Activated naive CD8-positive, alpha-beta T cell treated with anti-CD3 and anti-CD28 coated beads, Interleukin-2, amount 10 ng/mL, durations not matched to agents 7 days and 5 days (primary cell): ENCODE data around the gene SEMA4A. TPM values are rescaled to one million over a fixed set of nuclear protein-coding genes. Genes with fewer than 3 reads are reported as not detected.
A peak's percentile ranks its signal among the peaks of the same experiment; 100 is the strongest.
"Not testable (repeated sequence)": the region's sequence is repeated elsewhere in the genome, so short reads cannot be mapped to it uniquely, and the experiment has no call there.

Experiments used
- ATAC-seq: fragments of 150-1000 bp; cut with Tn5 transposase; one replicate; pipeline ENCODE4 v1.10.0; 2021; ENCODE audit warnings: low read depth, moderate library complexity
- POLR2A ChIA-PET: fragments of 350-600 bp; sonication (Branson Sonifier 250); formaldehyde crosslinking; loops from one replicate; lab custom pipeline; 2021; ENCODE audit warnings: antibody characterized with exemption; lab: Charles Lee
- DNase-seq: peaks from one replicate; pipeline ENCODE4 v3.0.0; 2021
- H3K27ac Mint-ChIP-seq: one replicate; pipeline ENCODE4 v1.8.0; 2022; ENCODE audit warnings: mild to moderate bottlenecking, mixed read lengths
- H3K27me3 Mint-ChIP-seq: one replicate; pipeline ENCODE4 v1.8.0; 2022; ENCODE audit warnings: mild to moderate bottlenecking, moderate library complexity, mixed read lengths
- H3K36me3 Mint-ChIP-seq: one replicate; pipeline ENCODE4 v1.8.0; 2021; ENCODE audit warnings: mild to moderate bottlenecking, mixed read lengths
- H3K4me1 Mint-ChIP-seq: one replicate; pipeline ENCODE4 v1.8.0; 2021; ENCODE audit warnings: mixed read lengths
- H3K4me3 Mint-ChIP-seq: one replicate; pipeline ENCODE4 v1.8.0; 2022; ENCODE audit warnings: mild to moderate bottlenecking, moderate library complexity, mixed read lengths
- H3K9me3 Mint-ChIP-seq: one replicate; pipeline ENCODE4 v1.8.0; 2021; ENCODE audit warnings: mixed read lengths
- total RNA-seq, 2 experiments: library from RNA; stranded (reverse); gene quantifications; one replicate each; pipeline ENCODE4 v1.2.3, GENCODE V29; 2021

The SEMA4A gene
- total RNA-seq, 2 experiments from 2014 or later: 9.8 to 10.2 TPM

DNA sequence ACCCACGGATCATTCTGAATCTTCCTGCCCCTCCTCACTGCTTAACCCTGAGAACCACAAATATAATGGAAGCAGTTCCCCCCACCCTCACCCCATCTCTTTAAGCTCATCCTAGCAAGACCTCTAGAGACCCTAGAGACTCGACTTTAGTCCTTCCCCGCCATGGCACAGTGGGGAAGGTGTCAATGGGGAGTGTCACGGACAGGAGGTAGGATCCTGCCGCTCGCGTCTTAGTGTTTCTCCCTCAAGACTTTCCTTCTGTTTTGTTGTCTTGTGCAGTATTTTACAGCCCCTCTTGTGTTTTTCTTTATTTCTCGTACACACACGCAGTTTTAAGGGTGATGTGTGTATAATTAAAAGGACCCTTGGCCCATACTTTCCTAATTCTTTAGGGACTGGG lies 58.7 kb downstream of the SEMA4A start:
- Mint-ChIP-seq H3K4me1 (peaks cover 25% of the 10 kb centered on the region), H3K9me3 (no peaks in the 10 kb centered on the region), H3K4me3 (peak overlapping the region; percentile 96), H3K27me3 (no peaks in the 10 kb centered on the region), H3K36me3 (peaks cover 27% of the 10 kb centered on the region), H3K27ac (peak overlapping the region; percentile 98)
- DNase-seq (no peak), ATAC-seq (no peak)
- POLR2A ChIA-PET: interaction anchor here (0.6 to 3.5 kb wide), 15 partner anchors 9 to 305 kb away, joined by 3 to 55 read pairs (median 8); partner anchors contain the start of genes SEMA4A, SLC25A44 and SMG5

DNA sequence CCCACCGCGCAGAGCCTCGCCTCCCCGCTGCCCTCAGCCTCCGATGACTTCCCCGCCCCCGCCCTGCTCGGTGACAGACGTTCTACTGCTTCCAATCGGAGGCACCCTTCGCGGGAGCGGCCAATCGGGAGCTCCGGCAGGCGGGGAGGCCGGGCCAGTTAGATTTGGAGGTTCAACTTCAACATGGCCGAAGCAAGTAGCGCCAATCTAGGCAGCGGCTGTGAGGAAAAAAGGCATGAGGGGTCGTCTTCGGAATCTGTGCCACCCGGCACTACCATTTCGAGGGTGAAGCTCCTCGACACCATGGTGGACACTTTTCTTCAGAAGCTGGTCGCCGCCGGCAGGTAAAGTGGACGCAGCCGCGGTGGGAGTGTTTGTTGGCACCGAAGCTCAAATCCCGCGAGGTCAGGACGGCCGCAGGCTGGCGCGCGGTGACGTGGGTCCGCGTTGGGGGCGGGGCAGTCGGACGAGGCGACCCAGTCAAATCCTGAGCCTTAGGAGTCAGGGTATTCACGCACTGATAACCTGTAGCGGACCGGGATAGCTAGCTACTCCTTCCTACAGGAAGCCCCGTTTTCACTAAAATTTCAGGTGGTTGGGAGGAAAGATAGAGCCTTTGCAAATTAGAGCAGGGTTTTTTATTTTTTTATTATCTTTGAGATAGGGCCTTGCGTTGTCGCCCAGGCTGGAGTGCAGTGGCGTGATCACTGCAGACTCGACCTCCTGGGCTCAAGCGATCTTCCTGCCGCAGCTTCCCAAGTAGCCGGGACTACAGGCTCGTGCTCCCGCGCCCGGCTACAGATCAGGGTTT lies 59.7 kb downstream of the SEMA4A start, which contains the start of gene PMF1:
Gene PMF1, plus strand, starts transcription at position 175 of the 811 bp plus-strand sequence. Its CDS starts 9 bp downstream, at position 184.
- Mint-ChIP-seq H3K36me3 (peaks cover 27% of the 10 kb centered on the region), H3K4me1 (peaks cover 30% of the 10 kb centered on the region), H3K4me3 (peak within 1 kb of the TSS; percentile 96), H3K27ac (peak within 1 kb of the TSS; percentile 98), H3K27me3 (no peaks in the 10 kb centered on the region), H3K9me3 (no peaks in the 10 kb centered on the region)
- POLR2A ChIA-PET: interaction anchor here (0.5 to 3.5 kb wide), 22 partner anchors 8 to 288 kb away, joined by 3 to 55 read pairs (median 6); partner anchors contain the start of genes MEX3A, SEMA4A, SLC25A44 and SMG5
- ATAC-seq: peak; percentile 97
- peak; percentile 98 for DNase-seq

DNA sequence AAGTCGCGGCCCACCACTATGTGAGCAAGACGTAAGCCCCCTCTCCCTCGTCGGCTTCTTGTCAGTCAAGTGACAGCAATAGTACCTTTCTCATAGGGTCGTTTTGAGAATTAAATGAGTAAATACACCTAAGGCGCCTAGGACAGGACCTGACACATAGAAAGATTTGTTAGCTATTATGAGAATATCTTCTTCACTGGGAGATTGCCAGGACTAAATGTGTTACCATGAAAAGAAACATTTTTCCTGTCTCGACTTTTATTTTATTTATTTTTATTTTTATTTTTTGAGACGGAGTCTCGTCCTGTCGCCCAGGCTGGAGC lies 60.2 kb downstream of the SEMA4A start:
- peaks cover 33% of the 10 kb centered on the region for H3K4me1 Mint-ChIP-seq
- no peak for DNase-seq
- no peak for ATAC-seq

DNA sequence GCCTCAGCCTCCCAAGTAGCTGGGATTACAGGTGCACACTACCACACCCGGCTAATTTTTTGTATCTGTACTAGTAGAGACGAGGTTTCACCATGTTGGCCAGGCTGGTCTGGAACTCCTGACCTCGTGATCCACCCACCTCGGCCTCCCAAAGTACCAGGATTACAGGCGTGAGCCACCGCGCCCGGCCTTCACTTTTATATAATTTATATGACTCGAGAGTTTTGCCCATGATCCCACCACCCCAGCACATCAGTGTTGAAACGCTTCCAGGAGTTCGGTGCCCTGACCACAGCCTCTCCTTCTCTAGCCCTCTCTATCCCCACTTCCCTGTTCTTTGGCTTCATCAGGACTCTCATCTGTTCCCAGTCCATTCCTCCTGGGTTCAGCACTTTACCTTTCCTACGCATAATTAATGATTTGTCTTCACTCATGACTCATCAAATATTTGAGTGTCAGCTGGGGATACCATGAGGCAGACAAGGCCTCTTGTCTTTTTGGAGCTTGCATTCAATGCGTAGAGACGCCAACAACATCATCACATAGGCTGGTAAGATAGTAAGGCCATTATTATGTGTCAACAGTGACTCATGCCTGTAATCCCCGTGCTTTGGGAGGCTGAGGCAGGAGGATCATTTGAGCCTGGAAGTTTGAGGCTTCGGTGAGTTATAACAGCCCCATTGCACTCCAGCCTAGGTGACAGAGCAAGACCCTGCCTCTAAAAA lies 60.8 kb downstream of the SEMA4A start:
- Mint-ChIP-seq H3K4me3 (peak overlapping the region; percentile 96), H3K36me3 (peaks cover 21% of the 10 kb centered on the region)
- POLR2A ChIA-PET: interaction anchor here (2.0 to 3.5 kb wide), 6 partner anchors 8 to 68 kb away, joined by 11 to 55 read pairs (median 38); partner anchors contain the start of genes SEMA4A and SLC25A44

More for the DNA sequence above, 60.2 kb downstream of the SEMA4A start:
- Mint-ChIP-seq H3K9me3 (no peaks in the 10 kb centered on the region), H3K27me3 (no peaks in the 10 kb centered on the region), H3K27ac (peak overlapping the region; percentile 98), H3K36me3 (peaks cover 25% of the 10 kb centered on the region), H3K4me3 (peak overlapping the region; percentile 96)
- POLR2A ChIA-PET: interaction anchor here (0.9 to 3.5 kb wide), 14 partner anchors 8 to 288 kb away, joined by 3 to 55 read pairs (median 8); partner anchors contain the start of genes SEMA4A, SLC25A44 and SMG5

DNA sequence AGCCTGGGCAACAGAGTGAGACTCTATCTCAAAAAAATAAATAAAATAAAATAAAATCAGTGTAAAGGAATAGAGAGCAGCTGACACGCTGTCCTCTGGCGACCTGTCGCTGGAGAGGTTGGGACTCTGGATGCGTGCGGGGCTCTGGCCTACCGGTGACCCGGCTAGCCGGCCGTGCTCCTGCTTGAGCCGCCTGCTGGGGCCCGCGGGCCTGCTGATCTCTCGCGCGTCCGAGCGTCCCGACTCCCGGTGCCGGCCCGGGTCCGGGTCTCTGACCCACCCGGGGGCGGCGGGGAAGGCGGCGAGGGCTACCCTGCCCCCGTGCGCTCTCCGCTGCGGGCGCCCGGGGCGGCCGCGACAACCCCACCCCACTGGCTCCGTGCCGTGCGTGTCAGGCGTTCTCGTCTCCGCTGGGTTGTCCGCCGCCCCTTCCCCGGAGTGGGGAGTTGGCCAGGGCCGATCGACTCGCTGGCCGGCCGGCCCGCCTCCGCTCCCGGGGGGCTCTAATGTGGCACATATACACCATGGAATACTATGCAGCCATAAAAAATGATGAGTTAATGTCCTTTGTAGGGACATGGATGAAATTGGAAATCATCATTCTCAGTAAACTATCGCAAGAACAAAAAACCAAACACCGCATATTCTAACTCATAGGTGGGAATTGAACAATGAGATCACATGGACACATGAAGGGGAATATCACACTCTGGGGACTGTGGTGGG lies 63.1 kb downstream of the SEMA4A start:
- H3K4me3 Mint-ChIP-seq, DNase-seq, ATAC-seq, POLR2A ChIA-PET, H3K27me3 Mint-ChIP-seq, H3K27ac Mint-ChIP-seq, H3K9me3 Mint-ChIP-seq: not testable (repeated sequence)
- Mint-ChIP-seq H3K4me1 (peaks cover 41% of the 10 kb centered on the region), H3K36me3 (peaks cover 24% of the 10 kb centered on the region)

More for the DNA sequence above, 60.8 kb downstream of the SEMA4A start:
- ATAC-seq (no peak), DNase-seq (no peak)
- peak overlapping the region; percentile 84 for H3K27ac Mint-ChIP-seq
- H3K4me1 Mint-ChIP-seq: peaks cover 33% of the 10 kb centered on the region
- H3K27me3 Mint-ChIP-seq: no peaks in the 10 kb centered on the region
- H3K9me3 Mint-ChIP-seq: no peaks in the 10 kb centered on the region

DNA sequence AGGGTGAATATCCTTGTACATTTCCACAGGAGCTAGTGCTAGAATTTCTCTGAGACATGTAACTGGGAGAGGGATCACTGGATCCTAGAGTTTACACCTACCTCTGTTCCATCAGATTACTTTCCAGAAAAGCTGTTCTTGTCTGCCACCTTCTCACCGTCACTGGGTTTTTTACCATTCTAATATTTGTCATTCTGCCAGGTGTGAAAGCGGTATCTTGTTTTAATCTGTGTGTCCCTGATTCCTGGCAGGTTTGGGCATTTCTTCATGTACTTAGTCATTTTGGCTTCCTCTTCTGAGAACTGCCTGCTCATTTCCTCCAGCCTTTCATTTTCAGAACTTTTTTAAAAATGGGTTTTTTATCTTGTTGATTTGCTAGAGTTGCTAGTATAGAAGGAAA lies 64.5 kb downstream of the SEMA4A start:
- ATAC-seq: peak; percentile 48
- H3K9me3 Mint-ChIP-seq: no peaks in the 10 kb centered on the region
- POLR2A ChIA-PET: interaction anchor here (0.5 to 10.4 kb wide), 7 partner anchors 8 to 69 kb away, joined by 3 to 79 read pairs (median 6); partner anchors contain the start of genes SLC25A44 and SMG5
- peaks cover 28% of the 10 kb centered on the region for H3K36me3 Mint-ChIP-seq
- no peaks in the 10 kb centered on the region for H3K27me3 Mint-ChIP-seq
- peak overlapping the region; percentile 89 for H3K27ac Mint-ChIP-seq
- no peak for DNase-seq
- H3K4me1 Mint-ChIP-seq: peaks cover 49% of the 10 kb centered on the region
- peak overlapping the region; percentile 65 for H3K4me3 Mint-ChIP-seq

DNA sequence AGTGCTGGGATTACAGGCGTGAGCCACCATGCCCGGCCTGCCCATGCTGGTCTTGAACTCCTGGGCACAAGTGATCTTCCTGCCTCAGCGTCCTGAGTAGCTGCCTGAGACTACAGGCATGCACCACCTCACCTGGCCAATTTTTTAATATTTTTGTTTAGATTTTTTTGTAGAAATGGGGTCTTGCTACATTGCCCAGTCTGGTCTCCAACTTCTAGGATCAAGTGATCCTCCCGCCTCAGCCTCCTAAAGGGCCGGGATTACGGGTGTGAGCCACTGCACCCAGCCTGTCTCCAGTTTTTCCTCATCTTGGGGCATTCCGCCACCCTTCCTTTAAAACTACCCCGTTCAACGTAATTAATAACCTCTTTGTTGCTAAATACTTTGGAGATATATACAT lies 66.8 kb downstream of the SEMA4A start:
- peaks cover 29% of the 10 kb centered on the region for H3K36me3 Mint-ChIP-seq
- POLR2A ChIA-PET: interaction anchor here (0.6 to 10.4 kb wide), 2 partner anchors 20 to 72 kb away, joined by 5 to 79 read pairs; no protein-coding TSS in a partner anchor
- peak overlapping the region; percentile 39 for H3K27ac Mint-ChIP-seq

DNA sequence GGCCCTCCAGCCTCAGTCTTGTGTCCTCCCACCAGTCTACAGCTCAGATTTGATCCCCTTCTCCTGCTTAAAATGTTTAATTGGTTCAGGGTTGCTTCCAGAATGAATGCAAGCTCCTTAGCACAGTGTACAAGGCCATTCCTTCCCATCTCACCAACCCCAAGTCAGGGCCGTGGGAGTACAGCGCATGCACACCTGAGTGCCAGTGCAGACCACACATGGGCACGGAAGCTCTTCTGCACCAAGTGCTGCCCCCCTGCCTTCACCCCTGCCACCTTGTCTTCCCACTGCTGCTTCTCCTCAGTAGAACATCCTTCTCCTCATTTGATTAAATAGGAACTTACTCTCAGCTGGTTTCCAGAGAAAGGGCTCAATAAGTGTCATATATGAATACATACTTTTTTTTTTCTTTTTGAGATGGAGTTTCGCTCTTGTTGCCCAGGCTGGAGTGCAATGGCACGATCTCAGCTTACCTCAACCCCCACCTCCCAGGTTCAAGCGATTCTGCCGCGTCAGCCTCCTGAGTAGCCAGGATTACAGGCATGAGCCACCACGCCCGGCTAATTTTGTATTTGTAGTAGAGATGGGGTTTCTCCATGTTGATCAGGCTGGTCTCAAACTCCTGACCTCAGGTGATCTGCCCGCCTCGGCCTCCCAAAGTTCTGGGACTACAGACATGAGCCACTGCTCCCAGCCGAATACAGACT lies 68.8 kb downstream of the SEMA4A start:
- H3K36me3 Mint-ChIP-seq: peaks cover 39% of the 10 kb centered on the region
- POLR2A ChIA-PET: interaction anchor here (1.5 to 10.4 kb wide), 2 partner anchors 9 to 74 kb away, joined by 11 to 79 read pairs; partner anchors contain the start of gene PMF1
- peak overlapping the region; percentile 90 for H3K27ac Mint-ChIP-seq
- ATAC-seq (no peak), DNase-seq (no peak)
- H3K4me1 Mint-ChIP-seq: peaks cover 60% of the 10 kb centered on the region
- no peaks in the 10 kb centered on the region for H3K27me3 Mint-ChIP-seq
- H3K9me3 Mint-ChIP-seq: no peaks in the 10 kb centered on the region
- H3K4me3 Mint-ChIP-seq: peak overlapping the region; percentile 17

More for the DNA sequence above, 66.8 kb downstream of the SEMA4A start:
- DNase-seq (no peak), ATAC-seq (no peak)
- Mint-ChIP-seq H3K4me3 (no peak overlapping the region), H3K4me1 (peaks cover 48% of the 10 kb centered on the region), H3K9me3 (no peaks in the 10 kb centered on the region), H3K27me3 (no peaks in the 10 kb centered on the region)

DNA sequence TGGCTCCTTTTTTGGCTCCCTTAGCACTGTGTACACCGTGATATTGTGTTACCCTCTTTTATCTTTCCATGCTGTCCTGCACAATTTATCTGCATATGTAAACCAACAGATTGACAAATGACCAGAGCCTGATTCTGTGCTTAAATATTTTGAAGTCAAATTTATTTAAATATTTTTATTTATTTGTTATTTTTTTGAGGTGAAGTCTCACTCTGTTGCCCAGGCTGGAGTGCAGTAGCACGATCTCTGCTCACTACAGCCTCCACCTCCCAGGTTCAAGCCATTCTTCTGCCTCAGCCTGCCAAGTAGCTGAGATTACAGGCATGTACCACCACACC lies 72.3 kb downstream of the SEMA4A start:
- POLR2A ChIA-PET: interaction anchor here (0.7 to 10.4 kb wide), 11 partner anchors 8 to 83 kb away, joined by 3 to 79 read pairs (median 6); partner anchors contain the start of genes PMF1, SLC25A44 and SMG5
- Mint-ChIP-seq H3K9me3 (no peaks in the 10 kb centered on the region), H3K36me3 (peaks cover 41% of the 10 kb centered on the region)

DNA sequence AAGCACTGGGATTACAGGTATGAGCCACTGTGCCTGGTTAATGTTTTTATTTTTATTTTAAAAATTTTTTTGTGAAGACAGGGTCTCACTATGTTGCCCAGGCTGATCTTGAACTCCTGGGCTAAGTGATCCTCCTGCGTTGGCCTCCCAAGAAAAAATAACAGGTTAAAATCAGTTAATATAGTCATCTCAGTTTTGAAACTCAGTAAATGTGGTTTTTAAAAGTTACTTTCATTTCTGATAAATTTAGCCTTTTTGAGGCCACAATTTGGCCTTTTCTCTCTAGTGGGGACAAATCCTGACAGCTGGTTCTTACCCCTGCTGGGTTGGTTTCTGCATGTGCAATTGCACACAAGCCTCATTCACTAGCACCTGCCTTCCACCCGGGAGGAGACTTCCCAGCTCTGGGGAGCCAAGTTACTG lies 72.7 kb downstream of the SEMA4A start:
- Mint-ChIP-seq H3K9me3 (no peaks in the 10 kb centered on the region), H3K27me3 (no peaks in the 10 kb centered on the region), H3K4me3 (peak overlapping the region; percentile 20), H3K4me1 (peaks cover 42% of the 10 kb centered on the region), H3K27ac (peak overlapping the region; percentile 69), H3K36me3 (peaks cover 38% of the 10 kb centered on the region)
- POLR2A ChIA-PET: interaction anchor here (1.0 to 10.4 kb wide), 6 partner anchors 9 to 78 kb away, joined by 3 to 79 read pairs (median 8); partner anchors contain the start of genes PMF1, SLC25A44 and SMG5
- ATAC-seq: no peak
- DNase-seq: no peak

More for the DNA sequence above, 72.3 kb downstream of the SEMA4A start:
- H3K4me3 Mint-ChIP-seq: peak overlapping the region; percentile 55
- DNase-seq (no peak), ATAC-seq (no peak)
- H3K4me1 Mint-ChIP-seq: peaks cover 45% of the 10 kb centered on the region
- peak overlapping the region; percentile 69 for H3K27ac Mint-ChIP-seq
- no peaks in the 10 kb centered on the region for H3K27me3 Mint-ChIP-seq

DNA sequence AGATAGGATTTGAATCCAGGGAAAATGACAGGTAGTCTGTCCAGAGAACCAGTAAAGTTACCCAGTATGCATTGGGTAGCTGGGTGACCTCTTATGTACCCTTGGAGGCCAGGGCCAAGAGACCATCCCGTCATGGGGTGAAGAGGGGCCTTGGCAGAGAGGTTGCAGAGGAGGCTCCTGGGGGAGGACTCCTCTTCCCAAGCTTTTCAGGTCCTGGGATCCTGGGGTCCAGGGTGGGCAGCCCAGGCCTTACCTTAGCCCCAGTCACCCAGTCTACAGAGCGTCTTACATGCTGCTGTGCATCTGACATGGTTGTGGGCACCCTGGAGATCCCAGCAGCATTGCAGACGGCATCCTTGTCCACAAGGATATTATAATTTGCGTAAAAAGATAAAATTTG lies 73.4 kb downstream of the SEMA4A start:
- DNase-seq: no peak
- no peaks in the 10 kb centered on the region for H3K9me3 Mint-ChIP-seq
- no peaks in the 10 kb centered on the region for H3K27me3 Mint-ChIP-seq
- peaks cover 31% of the 10 kb centered on the region for H3K36me3 Mint-ChIP-seq
- H3K4me3 Mint-ChIP-seq: no peak overlapping the region
- H3K27ac Mint-ChIP-seq: peak overlapping the region; percentile 69
- POLR2A ChIA-PET: interaction anchor here (1.0 to 10.4 kb wide), 6 partner anchors 9 to 78 kb away, joined by 3 to 79 read pairs (median 8); partner anchors contain the start of genes PMF1, SLC25A44 and SMG5
- peaks cover 36% of the 10 kb centered on the region for H3K4me1 Mint-ChIP-seq
- no peak for ATAC-seq
